HG03520 (cell line): ENCODE data around the gene RHBDF2.

Experiments used
- ATAC-seq: cut with Tn5 transposase; IDR thresholded peaks from one replicate; pipeline ENCODE4 v1.9.1; 2021; ENCODE audit warnings: mild to moderate bottlenecking, moderate library complexity; ENCODE audit not compliant: unreplicated experiment

Gene RHBDF2

DNA sequence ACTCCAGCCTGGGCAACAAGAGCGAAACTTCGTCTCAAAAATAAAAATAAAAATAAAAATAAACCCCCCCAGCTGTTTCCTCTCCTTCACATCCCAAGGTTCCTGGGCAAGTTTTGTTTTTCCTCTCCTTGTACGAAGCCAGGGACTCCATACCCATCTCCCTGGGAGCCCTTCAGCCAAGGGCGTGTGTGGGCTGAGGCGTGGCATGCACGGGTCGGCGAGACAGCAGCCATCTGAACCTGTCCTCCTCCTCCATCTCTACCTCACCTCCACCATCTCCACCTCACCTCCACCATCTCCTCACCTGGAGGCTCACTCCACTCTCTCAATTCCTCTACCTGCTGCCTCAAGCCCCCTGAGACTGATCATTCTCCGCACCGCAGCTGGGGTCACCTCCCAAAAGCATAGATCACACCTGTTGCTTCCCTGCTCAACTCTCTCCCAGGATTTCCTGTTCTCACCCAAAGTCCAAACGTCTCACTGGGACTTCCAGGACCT lies 16.9 kb downstream of the RHBDF2 start:
- ATAC-seq = no peak

DNA sequence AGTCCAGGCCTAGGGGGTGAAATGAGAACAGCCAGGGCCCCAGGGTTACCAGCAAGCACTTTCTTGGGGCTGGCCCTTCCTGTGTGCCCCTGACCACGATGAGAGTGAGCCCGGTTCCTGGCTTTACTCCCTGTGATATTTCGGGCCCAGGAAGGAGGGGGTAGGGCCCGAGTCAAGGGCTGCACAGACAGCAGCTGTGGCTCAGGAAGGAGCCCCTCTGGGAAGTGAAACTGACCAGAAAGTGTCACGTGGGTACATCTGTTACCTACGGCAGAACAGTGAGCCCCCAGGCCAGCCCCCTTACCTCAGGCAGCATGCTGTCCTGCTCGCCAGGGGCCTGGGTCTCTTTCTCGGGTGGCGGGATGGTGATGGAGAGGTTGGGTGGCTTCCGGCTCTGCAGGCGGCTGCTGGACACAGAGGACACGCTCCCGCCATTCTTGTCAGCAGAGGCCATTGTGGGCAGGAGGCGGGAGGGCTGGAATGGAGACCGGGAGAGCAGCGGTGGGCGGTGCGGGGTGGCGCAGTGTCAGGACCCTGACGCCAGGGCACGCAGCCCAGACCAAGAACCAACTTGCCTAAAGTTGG lies 20.1 kb downstream of the RHBDF2 start:
- no peak for ATAC-seq

GRCh38 chr17:76480632-76481031 lies 20.6 kb downstream of the RHBDF2 start:
- no peak for ATAC-seq

GRCh38 chr17:76479515-76480060 lies 21.6 kb downstream of the RHBDF2 start:
- no peak for ATAC-seq

- no peak for ATAC-seq
These were observed 22.3 kb downstream of the RHBDF2 start for GRCh38 chr17:76478730-76479514.

- no peak for ATAC-seq
These were observed 23.1 kb downstream of the RHBDF2 start for GRCh38 chr17:76478097-76478496.

DNA sequence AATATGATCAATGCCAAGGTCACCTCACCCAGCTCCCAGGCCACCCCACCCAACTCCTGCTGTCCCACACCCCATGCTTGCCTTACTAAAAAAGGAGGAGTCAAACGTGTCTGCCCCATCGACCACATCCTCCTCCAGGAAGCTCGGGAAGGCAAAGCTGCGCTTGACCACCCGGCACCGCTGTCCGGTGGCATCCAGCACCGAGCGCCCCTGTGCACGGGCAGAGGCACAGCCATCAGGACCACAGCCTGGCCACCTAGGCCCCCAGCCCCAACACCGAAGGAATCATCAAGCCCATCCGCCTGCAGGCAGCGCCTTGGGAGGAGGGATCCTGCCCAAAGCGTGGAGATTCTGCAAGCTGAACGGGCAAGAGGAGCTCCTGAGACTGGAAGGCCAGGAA lies 23.6 kb downstream of the RHBDF2 start:
- no peak for ATAC-seq

DNA sequence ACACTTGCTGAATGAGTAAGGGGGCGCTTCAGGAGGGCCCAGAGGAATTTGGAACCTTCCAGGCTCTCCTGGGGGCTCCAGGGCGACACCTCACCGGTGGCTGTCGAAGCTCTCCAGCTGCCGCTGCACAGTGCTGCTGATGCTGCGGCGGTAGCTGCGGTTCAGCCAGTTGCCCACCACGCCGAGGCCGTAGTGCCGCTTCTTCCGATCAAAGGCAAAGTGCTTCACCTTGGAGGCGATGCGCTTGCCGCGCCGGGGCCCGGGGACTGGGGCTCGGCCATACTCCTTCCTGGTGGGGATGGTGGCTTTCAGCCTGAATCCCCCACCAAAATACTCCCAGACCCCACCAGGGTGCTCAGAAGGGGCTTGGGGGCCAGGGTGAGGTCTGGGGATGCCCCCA lies 24.5 kb downstream of the RHBDF2 start:
- ATAC-seq = no peak

DNA sequence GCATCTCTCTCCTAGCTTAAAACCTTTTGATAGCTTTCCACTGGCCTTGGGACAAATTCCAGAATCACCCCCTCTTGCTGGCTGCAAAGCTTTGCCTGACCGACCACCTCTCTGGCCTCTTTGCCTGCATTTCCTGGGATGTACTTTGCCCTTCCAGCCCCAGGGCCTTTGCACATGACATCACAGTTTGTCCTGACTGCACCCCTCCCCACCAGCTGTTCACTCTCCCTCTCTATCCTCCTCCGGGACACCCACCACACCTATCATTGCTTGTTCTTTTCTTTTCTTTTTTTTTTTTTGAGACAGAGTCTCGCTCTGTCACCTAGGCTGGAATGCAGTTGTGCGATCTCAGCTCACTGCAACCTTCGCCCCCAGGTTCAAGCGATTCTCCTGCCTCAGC lies 25.9 kb downstream of the RHBDF2 start:
- ATAC-seq = no peak

GRCh38 chr17:76474894-76475293 lies 26.3 kb downstream of the RHBDF2 start:
- no peak for ATAC-seq

DNA sequence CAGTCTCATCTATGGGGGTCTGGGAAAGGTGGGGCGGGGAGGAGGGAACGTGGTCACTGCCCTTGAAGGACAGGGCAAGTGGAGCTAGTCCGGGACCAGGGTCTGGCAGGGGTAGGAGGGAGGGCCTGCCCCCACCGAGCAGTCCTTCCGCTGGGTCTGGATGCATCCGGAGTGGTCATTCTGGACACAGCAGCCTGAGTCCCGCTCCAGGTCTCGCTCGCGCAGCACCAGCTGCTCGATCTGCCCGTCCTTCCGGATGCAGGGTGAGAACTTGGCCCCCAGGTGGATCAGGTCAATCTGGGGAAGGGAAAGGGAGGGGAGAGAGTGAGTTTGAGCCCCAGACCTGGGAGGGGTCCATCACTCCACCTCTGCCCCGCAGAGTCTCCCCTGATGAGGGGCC lies 27.0 kb downstream of the RHBDF2 start:
- ATAC-seq = no peak

DNA sequence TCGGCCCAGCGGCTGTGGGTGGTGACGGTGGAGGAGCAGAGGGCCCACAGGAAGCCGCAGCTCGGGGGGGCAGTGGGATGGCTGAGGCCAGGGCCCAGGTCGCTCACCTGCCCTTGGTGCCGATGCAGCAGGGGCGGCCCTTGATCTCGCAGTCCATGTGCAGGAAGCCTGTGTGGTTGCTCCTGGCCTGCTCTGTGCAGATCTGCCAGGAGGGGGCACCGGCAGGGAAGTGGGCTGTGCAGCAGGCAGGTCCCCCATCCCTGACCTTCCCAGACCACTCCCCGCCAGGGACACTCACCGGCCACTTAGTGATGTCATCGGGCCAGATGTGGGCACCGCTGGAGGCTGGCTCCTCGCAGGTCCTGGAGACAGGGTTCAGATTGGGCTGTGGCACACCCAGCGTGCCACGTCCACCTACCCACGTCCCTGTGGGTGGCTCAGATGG lies 27.7 kb downstream of the RHBDF2 start:
- no peak for ATAC-seq

GRCh38 chr17:76472726-76473125 lies 28.5 kb downstream of the RHBDF2 start:
- no peak for ATAC-seq

DNA sequence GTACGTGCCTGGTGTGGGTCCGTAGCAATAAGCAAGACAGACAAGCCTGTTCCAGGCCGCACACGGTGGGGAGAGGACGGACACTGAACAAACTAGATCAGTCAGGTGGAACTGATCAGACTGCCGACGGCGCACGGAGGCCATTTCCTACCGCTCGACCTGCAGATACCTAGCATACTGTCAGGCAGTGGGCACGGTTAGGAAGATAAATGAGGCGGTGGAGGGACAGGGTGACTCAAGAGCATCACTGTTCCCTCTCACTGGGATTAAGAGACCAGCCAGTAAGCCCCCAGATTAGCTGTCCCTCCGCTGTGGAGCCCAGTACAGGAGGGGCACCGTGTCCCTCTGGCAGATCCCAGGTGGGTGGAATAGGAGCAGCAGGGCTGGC lies 29.0 kb downstream of the RHBDF2 start:
- ATAC-seq = no peak

- no peak for ATAC-seq
These were observed 29.5 kb downstream of the RHBDF2 start for GRCh38 chr17:76471498-76472257.

DNA sequence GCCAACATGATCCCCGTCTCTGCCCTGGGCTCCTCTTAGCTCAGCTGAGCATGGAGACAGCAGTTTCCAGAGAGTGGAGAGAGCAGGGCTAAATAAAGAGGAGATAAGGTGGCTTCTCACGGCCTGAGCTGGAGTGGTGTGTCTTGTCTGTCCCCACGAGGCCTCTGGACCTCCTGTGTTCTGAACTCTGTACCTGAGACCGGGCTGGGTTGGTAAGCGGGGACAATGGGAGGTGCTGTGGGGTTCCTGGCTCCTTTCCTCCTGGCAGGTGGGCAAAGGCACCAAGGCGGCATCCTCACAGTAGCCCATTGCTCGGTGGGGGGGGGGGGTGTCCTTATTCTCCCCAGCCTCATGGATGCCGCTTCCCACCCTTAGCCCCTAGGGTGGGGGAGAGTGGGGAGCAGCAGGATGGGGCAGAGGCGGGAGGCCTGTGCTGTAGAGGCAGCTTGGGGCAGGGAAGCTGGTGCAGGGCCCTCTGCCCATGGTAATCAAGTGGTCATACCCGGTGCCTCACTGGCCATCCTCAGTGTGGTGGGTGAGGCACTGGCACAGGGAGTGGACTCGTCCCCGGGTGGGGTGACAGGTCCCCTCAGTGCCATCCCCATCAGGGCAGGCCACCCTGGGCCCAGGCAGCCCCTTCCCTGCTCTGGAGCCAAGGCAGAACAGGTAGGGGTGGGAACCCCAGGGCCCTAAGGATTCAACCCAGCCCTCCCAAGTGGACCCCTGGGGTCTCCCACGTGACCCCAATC lies 31.1 kb downstream of the RHBDF2 start:
- ATAC-seq = no peak

- ATAC-seq = no peak
These were observed 31.9 kb downstream of the RHBDF2 start for GRCh38 chr17:76469076-76469990.

- no peak for ATAC-seq
These were observed 32.6 kb downstream of the RHBDF2 start for GRCh38 chr17:76468634-76469010.

- no peak for ATAC-seq
These were observed 33.2 kb downstream of the RHBDF2 start for GRCh38 chr17:76467809-76468633.
